ENCODE data around the gene GTPBP8. TPM values are rescaled to one million over a fixed set of nuclear protein-coding genes. Genes with fewer than 3 reads are reported as not detected.

GTPBP8 gene
- total RNA-seq, 1 donor: 33.4 TPM

DNA sequence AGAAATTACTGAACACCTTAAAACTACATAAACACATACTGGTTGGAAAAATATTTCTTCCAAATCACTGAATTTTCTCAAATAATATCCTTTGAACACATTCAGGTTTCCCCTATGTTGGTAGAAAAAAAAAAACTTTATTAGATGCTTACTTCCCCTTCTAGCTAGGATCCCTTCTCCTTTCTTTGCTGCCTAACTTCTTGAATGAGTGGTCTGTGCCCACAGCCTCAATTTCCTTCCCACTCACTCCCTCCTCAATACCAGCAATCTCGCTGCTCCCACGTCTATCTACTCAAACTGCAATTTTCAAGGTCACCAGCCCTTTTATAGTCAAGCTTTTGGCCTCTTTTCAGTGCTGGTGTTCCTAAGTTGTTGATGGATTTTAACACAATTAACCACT, 24.2 kb upstream of the GTPBP8 start:
- TF ChIP-seq, protein P1, sequence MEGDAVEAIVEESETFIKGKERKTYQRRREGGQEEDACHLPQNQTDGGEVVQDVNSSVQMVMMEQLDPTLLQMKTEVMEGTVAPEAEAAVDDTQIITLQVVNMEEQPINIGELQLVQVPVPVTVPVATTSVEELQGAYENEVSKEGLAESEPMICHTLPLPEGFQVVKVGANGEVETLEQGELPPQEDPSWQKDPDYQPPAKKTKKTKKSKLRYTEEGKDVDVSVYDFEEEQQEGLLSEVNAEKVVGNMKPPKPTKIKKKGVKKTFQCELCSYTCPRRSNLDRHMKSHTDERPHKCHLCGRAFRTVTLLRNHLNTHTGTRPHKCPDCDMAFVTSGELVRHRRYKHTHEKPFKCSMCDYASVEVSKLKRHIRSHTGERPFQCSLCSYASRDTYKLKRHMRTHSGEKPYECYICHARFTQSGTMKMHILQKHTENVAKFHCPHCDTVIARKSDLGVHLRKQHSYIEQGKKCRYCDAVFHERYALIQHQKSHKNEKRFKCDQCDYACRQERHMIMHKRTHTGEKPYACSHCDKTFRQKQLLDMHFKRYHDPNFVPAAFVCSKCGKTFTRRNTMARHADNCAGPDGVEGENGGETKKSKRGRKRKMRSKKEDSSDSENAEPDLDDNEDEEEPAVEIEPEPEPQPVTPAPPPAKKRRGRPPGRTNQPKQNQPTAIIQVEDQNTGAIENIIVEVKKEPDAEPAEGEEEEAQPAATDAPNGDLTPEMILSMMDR (IDR thresholded peaks at IDR 0.05; ENCODE audit: insufficient read depth, low read length): no peak
- DNase-seq (ENCODE audit: low read depth): no peak
- no peak overlapping the region for H3K4me3 ChIP-seq (ENCODE audit: low read depth, low read length)

GRCh38 chr3:112967425-112967824, 23.4 kb upstream of the GTPBP8 start:
- no peak overlapping the region for H3K4me3 ChIP-seq (ENCODE audit: low read depth, low read length)
- no peak for DNase-seq (ENCODE audit: low read depth)
- TF ChIP-seq, protein P1 (IDR thresholded peaks at IDR 0.05; ENCODE audit: insufficient read depth, low read length): no peak

DNA sequence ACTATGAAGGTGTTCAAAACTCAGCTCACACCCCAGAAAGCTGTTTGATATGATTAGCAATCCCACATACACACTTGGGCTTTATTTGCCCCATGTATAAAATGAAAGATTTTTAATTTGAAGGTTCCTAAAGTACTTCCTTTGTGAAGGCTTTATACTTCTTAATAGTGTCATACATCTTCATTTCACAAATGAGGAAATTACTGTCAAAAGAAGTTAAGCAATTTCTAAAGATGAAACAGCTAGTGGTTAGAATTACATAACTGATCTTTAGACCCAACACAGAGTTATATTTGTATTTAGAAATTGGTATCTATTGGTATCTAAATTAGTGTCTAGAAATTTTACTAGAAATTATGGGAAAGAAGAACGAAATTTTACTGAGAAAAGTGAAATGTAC, 23.0 kb upstream of the GTPBP8 start:
- no peak for DNase-seq (ENCODE audit: low read depth)
- TF ChIP-seq, protein P1 (IDR thresholded peaks at IDR 0.05; ENCODE audit: insufficient read depth, low read length): no peak
- H3K4me3 ChIP-seq (ENCODE audit: low read depth, low read length): no peak overlapping the region

DNA sequence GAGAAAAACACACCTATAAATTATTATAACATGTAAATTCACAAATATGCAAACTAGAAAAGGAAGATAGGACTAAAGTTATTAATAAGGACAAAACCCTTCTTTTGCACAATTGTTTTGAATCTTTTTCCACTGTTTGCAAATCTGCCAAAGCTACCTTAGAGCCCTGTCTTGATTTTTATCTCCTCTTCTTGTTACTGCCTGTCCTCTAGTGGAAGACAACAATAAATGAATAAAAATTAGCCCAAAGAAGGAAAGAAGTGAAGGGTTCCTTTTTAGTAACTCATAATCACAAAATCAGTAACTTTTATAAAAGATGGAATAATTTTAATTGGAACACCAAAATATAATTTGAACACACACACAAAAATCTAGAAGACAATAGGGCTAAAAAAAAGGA, 18.6 kb upstream of the GTPBP8 start:
- H3K4me3 ChIP-seq (ENCODE audit: low read depth, low read length): no peak overlapping the region
- TF ChIP-seq, protein P1 (IDR thresholded peaks at IDR 0.05; ENCODE audit: insufficient read depth, low read length): no peak
- DNase-seq (ENCODE audit: low read depth): no peak

GRCh38 chr3:112973325-112974177, 17.2 kb upstream of the GTPBP8 start:
- DNase-seq (ENCODE audit: low read depth): no peak
- TF ChIP-seq, protein P1 (IDR thresholded peaks at IDR 0.05; ENCODE audit: insufficient read depth, low read length): no peak

GRCh38 chr3:112974178-112974517, 16.6 kb upstream of the GTPBP8 start:
- no peak overlapping the region for H3K4me3 ChIP-seq (ENCODE audit: low read depth, low read length)
- DNase-seq (ENCODE audit: low read depth): no peak
- TF ChIP-seq, protein P1 (IDR thresholded peaks at IDR 0.05; ENCODE audit: insufficient read depth, low read length): no peak

More at GRCh38 chr3:112973325-112974177, 17.2 kb upstream of the GTPBP8 start:
- H3K4me3 ChIP-seq (ENCODE audit: low read depth, low read length): no peak overlapping the region
